NCI-H510A (cell line): Measurements from ENCODE around the gene SLC22A1.
"Not testable (repeated sequence)": the region's sequence is repeated elsewhere in the genome, so short reads cannot be mapped to it uniquely, and the experiment has no call there.

Experiments used
- DNase-seq: peaks from one replicate; lab custom pipeline; 2025; lab: John Stamatoyannopoulos, UW

SLC22A1 gene

DNA sequence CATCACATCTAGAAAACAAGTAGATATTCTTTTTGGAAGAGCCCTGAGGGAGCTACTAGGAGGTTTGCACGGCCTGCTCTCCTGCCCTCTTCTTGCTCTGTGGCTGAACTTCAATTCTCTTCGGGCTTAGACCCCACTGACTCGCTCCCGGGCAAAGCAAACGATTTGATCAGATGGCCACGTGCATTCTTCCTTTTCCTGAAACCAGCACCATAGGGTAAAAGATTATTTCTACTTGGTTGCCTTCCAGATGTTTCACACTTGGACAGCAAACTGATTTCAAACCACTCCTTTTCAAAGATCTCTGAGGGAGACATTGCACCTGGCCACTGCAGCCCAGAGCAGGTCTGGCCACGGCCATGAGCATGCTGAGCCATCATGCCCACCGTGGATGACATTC, at the start of gene SLC22A1:
SLC22A1 (plus strand) TSS at position 258 of the 400 bp plus-strand sequence; CDS start at position 379, 121 bp downstream.
- DNase-seq = no peak

GRCh38 chr6:160073272-160073671, 48.3 kb upstream of the SLC22A1 start:
- no peak for DNase-seq

DNA sequence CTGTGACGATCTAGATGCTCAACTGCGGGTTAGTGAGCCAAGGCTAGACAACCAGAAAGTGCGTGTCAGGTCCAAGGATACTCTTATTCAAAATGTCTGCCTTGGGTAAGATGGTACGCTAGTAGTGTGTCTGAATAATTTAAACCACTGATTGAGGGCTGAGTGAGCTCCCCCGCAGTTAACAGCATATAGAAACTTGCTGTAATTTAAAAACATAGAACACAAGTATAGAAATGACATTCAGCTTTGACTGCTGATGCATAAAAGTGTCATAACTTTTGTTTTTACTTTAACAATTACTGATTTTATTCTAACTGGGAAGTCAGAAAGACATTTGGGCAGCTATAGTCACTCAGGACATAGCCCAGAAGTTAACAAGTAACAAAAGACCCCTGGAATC, 45.6 kb upstream of the SLC22A1 start:
- DNase-seq = no peak

DNA sequence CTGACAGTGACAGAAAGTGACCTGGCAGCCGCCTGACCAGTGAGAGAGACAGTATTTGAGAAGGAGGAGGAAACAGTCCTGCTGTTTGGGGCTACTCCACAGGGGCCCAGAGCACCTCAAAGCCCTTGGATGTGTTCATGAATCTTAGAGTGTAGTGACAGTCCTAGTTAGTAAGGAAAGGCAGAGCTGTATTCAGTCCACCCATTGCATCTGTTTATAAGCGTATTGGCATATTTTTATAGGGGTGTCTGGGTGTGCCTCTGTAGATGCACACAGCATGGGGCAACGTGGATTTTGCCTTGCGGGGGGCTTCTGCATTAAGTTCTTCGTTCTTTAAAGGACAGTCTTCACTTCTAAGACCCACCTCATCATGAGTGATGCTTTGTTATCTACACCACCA, 44.6 kb upstream of the SLC22A1 start:
- DNase-seq = no peak

DNA sequence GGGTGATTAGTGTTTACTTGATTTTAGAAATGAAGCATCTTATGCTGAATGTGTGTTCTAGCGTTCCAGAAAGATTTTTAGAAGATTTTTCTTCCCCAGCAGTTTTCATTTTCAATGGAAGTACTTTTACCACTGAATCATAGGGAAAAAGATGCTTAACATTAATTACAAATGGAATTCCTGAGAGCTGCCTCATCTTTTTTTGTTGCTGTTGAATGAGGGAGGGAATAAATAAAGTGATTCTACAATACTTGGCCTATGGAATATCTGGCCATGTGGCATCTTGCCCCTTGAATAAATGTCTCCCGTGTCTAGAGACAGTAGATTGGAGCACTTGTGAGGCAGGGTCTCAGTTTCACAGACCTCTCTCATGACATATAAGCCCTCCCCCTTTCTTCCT, 44.1 kb upstream of the SLC22A1 start:
- DNase-seq = no peak

- DNase-seq = no peak
Observed at GRCh38 chr6:160078883-160079685, 42.5 kb upstream of the SLC22A1 start.

- no peak for DNase-seq
Observed at GRCh38 chr6:160079686-160080043, 42.0 kb upstream of the SLC22A1 start.

- no peak for DNase-seq
Observed at GRCh38 chr6:160080097-160080496, 41.5 kb upstream of the SLC22A1 start.

GRCh38 chr6:160081398-160081797, 40.2 kb upstream of the SLC22A1 start:
- DNase-seq = no peak

- no peak for DNase-seq
Observed at GRCh38 chr6:160082627-160083026, 39.0 kb upstream of the SLC22A1 start.

GRCh38 chr6:160084198-160084776, 37.3 kb upstream of the SLC22A1 start:
- no peak for DNase-seq

- DNase-seq = no peak
Observed at GRCh38 chr6:160085226-160085625, 36.4 kb upstream of the SLC22A1 start.

GRCh38 chr6:160085713-160086505, 35.7 kb upstream of the SLC22A1 start:
- no peak for DNase-seq

DNA sequence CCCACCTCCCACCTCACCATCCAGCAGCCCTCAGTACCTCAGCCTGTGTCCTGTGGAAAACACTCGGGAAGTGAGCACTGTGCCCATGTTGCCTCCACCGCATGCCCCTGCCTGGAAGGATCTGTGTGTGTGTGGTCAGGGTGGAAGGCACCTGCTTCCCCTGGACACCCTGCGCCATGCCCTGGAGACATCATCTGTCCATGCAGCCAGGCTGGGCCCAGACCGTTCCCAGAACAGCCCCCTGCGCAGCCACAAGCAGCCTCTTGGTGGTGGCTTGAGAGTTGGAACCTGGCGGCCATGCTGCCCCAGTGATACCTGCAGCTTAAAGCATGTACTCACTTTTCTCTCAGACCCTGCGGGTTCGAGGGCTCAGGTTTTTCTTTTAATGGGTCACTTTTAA, 34.9 kb upstream of the SLC22A1 start:
- DNase-seq = no peak

GRCh38 chr6:160088069-160088783, 33.4 kb upstream of the SLC22A1 start:
- DNase-seq = no peak

DNA sequence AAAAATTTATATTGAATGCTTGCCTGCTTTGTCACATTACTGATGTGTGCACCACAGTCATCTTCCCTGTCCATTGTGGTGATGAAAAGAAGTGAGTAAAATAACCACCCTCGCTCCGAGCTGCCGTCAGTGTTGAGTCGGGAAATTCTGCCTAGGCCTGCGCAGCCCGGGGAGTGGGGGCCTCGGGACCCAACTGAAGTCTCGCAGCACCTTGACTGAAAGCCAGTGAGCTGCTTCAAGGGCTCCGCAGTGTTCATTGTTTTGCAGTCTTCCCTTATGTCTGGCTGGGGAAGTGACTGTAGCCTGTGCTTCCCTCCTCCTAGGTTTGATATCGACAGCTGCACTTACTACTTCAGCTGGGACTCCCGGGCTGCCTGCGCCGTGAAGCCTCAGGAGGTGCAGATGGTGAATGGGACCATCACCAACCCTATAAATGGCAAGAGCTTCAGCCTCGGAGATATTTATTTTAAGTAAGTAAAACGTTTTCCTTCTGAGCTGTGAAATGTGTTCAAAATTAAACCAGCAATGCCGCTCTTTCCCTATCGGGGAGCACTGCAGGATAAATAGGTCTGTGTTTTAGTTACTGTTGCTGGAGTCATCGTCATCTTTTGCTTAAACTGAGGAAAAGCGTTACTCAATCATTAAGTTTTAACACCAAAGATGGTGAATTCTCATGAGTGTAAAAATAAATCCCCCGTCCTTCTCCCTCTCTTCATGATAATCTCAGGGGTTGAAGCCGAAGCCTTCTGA, 32.7 kb upstream of the SLC22A1 start:
- no peak for DNase-seq

GRCh38 chr6:160089534-160089897, 32.1 kb upstream of the SLC22A1 start:
- DNase-seq = no peak

- not testable (repeated sequence) for DNase-seq
Observed at GRCh38 chr6:160090442-160091239, 31.0 kb upstream of the SLC22A1 start.

DNA sequence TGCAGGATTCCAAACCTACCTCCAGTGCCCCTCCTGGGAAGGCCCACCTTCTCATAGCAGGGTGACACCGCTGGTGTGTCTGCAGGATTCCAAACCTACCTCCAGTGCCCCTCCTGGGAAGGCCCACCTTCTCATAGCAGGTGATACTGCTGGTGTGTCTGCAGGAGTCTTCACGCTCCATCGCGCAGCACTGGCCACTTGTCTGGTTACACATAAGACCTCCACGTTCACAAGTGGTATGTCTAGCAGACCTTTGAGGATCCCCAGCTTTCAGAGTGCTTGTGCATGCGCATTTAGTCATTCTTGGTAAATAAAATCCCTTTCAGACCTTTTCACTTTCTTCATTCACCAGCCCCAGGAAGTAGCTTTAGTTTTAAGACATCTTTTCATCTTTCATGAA, 29.4 kb upstream of the SLC22A1 start:
- not testable (repeated sequence) for DNase-seq

- no peak for DNase-seq
Observed at GRCh38 chr6:160092602-160093001, 29.0 kb upstream of the SLC22A1 start.

GRCh38 chr6:160093061-160093460, 28.6 kb upstream of the SLC22A1 start:
- DNase-seq = no peak
